Endodermal cell (in vitro differentiated cells): ENCODE measurements around the gene GRHL1. TPM values are rescaled to one million over a fixed set of nuclear protein-coding genes. Genes with fewer than 3 reads are reported as not detected.

Source experiments
- DNase-seq: peaks from one replicate; pipeline ENCODE4 v3.0.0-alpha.2; 2017
- H3K27ac ChIP-seq: 2 replicates; pipeline ENCODE4 v1.5.1; 2013; ENCODE audit warnings: mild to moderate bottlenecking, low read depth, low read length, moderate library complexity
- H3K27me3 ChIP-seq: 2 replicates; pipeline ENCODE4 v1.6.1; 2013; ENCODE audit warnings: mild to moderate bottlenecking, low read length, moderate library complexity; ENCODE audit not compliant: insufficient read depth, control insufficient read depth, poor library complexity, severe bottlenecking
- H3K36me3 ChIP-seq: 2 replicates; pipeline ENCODE4 v1.7.0; 2013; ENCODE audit warnings: mild to moderate bottlenecking, low read length, moderate library complexity; ENCODE audit not compliant: control insufficient read depth, insufficient read depth
- H3K4me1 ChIP-seq: one replicate; pipeline ENCODE4 v1.7.0; 2013; ENCODE audit warnings: low read length; ENCODE audit not compliant: control insufficient read depth, insufficient read depth
- H3K4me3 ChIP-seq: 2 replicates; pipeline ENCODE4 v1.5.1; 2013; ENCODE audit warnings: mild to moderate bottlenecking, low read length, moderate library complexity
- H3K9ac ChIP-seq: 2 replicates; pipeline ENCODE4 v1.6.1; 2013; ENCODE audit warnings: mild to moderate bottlenecking, low read length, moderate library complexity; ENCODE audit not compliant: poor library complexity, severe bottlenecking; ENCODE audit errors: extremely low read depth
- H3K9me3 ChIP-seq: 2 replicates; pipeline ENCODE4 v1.6.1; 2013; ENCODE audit warnings: mild to moderate bottlenecking, low read length, moderate library complexity; ENCODE audit not compliant: control insufficient read depth
- H3K27ac Mint-ChIP-seq: 2 replicates; pipeline ENCODE4 v1.8.0; 2020; ENCODE audit warnings: mixed read lengths
- H3K27me3 Mint-ChIP-seq: 2 replicates; pipeline ENCODE4 v1.8.0; 2021; ENCODE audit warnings: mild to moderate bottlenecking, mixed read lengths; ENCODE audit not compliant: insufficient read depth
- H3K36me3 Mint-ChIP-seq: 2 replicates; pipeline ENCODE4 v1.8.0; 2020; ENCODE audit warnings: low read depth, mixed read lengths
- H3K4me1 Mint-ChIP-seq: 2 replicates; pipeline ENCODE4 v1.8.0; 2020; ENCODE audit warnings: mixed read lengths
- H3K4me3 Mint-ChIP-seq: 2 replicates; pipeline ENCODE4 v1.8.0; 2020; ENCODE audit warnings: mild to moderate bottlenecking, moderate library complexity, mixed read lengths
- H3K9me3 Mint-ChIP-seq: 2 replicates; pipeline ENCODE4 v1.8.0; 2020; ENCODE audit warnings: mild to moderate bottlenecking, mixed read lengths
- WGBS, 2 experiments: methylation state at CpG; one replicate each; pipeline versions ENCODE4 v1.1.5 to v1.1.7; 2013; ENCODE audit warnings: missing lambda C conversion rate in 2 of 2, mixed read lengths in 1 of 2; ENCODE audit not compliant: insufficient coverage in 1 of 2, insufficient read length in 1 of 2; 5-methylcytosine and 5-hydroxymethylcytosine counted together
- total RNA-seq, 2 donors: library from RNA; stranded (reverse); fragmentation: NEBNext Ultra II Directional in 1 of 2; extraction: Animal tissue kit (Norgen Biotek cat#: 25700) in 1 of 2; gene quantifications; 2 replicates in 1 of 2; 3 replicates in 1 of 2; pipeline ENCODE4 v1.2.1, GENCODE V29; 2021
- TF ChIP-seq, protein P1 (sequence below): fragments of 200-600 bp; sonication (generic); conservative IDR thresholded peaks from 2 replicates; pipeline ENCODE4 v1.5.0; 2021; ENCODE audit warnings: antibody characterized with exemption, mild to moderate bottlenecking

Gene GRHL1
- total RNA-seq, 2 donors from 2014 or later: 2.7 to 2.9 TPM

GRCh38 chr2:9970200-9971044 is 18.9 kb downstream of the GRHL1 start:
- no peaks in the 10 kb centered on the region for H3K27me3 ChIP-seq
- Mint-ChIP-seq H3K4me3 (no peak overlapping the region), H3K27ac (no peak overlapping the region), H3K36me3 (no peaks in the 10 kb centered on the region), H3K27me3 (no peaks in the 10 kb centered on the region), H3K4me1 (peaks cover 9% of the 10 kb centered on the region), H3K9me3 (no peaks in the 10 kb centered on the region)
- no peaks in the 10 kb centered on the region for H3K36me3 ChIP-seq
- no peak for DNase-seq
- H3K9ac ChIP-seq: no peak overlapping the region
- TF ChIP-seq, protein P1, sequence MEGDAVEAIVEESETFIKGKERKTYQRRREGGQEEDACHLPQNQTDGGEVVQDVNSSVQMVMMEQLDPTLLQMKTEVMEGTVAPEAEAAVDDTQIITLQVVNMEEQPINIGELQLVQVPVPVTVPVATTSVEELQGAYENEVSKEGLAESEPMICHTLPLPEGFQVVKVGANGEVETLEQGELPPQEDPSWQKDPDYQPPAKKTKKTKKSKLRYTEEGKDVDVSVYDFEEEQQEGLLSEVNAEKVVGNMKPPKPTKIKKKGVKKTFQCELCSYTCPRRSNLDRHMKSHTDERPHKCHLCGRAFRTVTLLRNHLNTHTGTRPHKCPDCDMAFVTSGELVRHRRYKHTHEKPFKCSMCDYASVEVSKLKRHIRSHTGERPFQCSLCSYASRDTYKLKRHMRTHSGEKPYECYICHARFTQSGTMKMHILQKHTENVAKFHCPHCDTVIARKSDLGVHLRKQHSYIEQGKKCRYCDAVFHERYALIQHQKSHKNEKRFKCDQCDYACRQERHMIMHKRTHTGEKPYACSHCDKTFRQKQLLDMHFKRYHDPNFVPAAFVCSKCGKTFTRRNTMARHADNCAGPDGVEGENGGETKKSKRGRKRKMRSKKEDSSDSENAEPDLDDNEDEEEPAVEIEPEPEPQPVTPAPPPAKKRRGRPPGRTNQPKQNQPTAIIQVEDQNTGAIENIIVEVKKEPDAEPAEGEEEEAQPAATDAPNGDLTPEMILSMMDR: no peak
- no peaks in the 10 kb centered on the region for H3K9me3 ChIP-seq
- no peak overlapping the region for H3K4me3 ChIP-seq
- H3K27ac ChIP-seq: no peak overlapping the region
- no peaks in the 10 kb centered on the region for H3K4me1 ChIP-seq
- 88 to 100% methylated on average over 6 to 12 of the region's 12 CpGs for WGBS, 2 experiments

DNA sequence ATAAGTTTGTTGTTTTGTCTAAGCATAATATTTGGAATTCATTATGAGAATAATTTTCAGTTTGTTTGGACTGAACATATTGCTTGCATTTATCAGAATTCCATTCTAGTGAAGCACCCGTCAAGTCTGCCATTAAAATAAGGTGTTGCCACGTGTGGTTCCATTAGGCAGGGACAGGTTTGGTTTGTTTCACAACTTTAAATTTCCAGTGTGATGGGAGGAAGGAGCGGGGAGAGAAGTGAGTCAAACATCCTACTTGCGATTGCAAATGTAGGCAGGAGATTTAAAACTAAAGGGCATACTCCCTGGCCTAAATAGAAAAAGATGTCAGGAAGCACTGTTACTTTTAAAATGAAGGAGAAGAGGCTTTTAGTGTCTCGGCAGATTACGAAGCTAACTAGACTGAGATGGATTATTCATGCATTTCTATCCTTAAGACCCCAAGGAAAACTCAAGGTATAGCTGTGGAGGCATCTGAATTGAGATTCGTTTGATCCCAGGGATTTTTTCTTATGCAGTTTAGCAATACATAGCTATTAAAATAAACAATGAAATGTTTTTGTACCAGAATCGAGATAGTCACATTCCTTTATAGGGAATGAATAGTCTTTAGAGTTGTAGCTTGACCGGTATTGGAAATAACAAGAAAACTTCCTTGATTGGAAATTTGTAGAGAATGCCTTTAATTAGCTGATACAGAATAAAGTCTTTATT is 19.8 kb downstream of the GRHL1 start:
- no peaks in the 10 kb centered on the region for H3K27me3 Mint-ChIP-seq
- no peak overlapping the region for H3K9ac ChIP-seq
- no peak overlapping the region for H3K4me3 Mint-ChIP-seq
- H3K27ac ChIP-seq: no peak overlapping the region
- H3K27me3 ChIP-seq: no peaks in the 10 kb centered on the region
- no peaks in the 10 kb centered on the region for H3K4me1 ChIP-seq
- no peak for DNase-seq
- no peaks in the 10 kb centered on the region for H3K36me3 ChIP-seq
- H3K4me3 ChIP-seq: no peak overlapping the region
- H3K27ac Mint-ChIP-seq: no peak overlapping the region
- WGBS, 2 experiments: 89 to 97% methylated on average over 6 to 9 of the region's 9 CpGs
- no peaks in the 10 kb centered on the region for H3K9me3 Mint-ChIP-seq
- TF ChIP-seq, protein P1: no peak
- H3K4me1 Mint-ChIP-seq: peaks cover 9% of the 10 kb centered on the region
- H3K9me3 ChIP-seq: no peaks in the 10 kb centered on the region
- no peaks in the 10 kb centered on the region for H3K36me3 Mint-ChIP-seq

- H3K36me3 ChIP-seq: no peaks in the 10 kb centered on the region
- no peaks in the 10 kb centered on the region for H3K27me3 ChIP-seq
- H3K9ac ChIP-seq: no peak overlapping the region
- no peak for DNase-seq
- H3K4me1 Mint-ChIP-seq: peaks cover 9% of the 10 kb centered on the region
- H3K4me3 Mint-ChIP-seq: no peak overlapping the region
- H3K9me3 ChIP-seq: no peaks in the 10 kb centered on the region
- no peaks in the 10 kb centered on the region for H3K9me3 Mint-ChIP-seq
- H3K27ac Mint-ChIP-seq: no peak overlapping the region
- no peaks in the 10 kb centered on the region for H3K27me3 Mint-ChIP-seq
- no peaks in the 10 kb centered on the region for H3K4me1 ChIP-seq
- 92 to 97% methylated on average over 6 of the region's 6 CpGs for WGBS, 2 experiments
- no peak overlapping the region for H3K4me3 ChIP-seq
- TF ChIP-seq, protein P1: no peak
- H3K27ac ChIP-seq: no peak overlapping the region
- no peaks in the 10 kb centered on the region for H3K36me3 Mint-ChIP-seq
Observed at GRCh38 chr2:9971890-9972289, 20.4 kb downstream of the GRHL1 start.
